Lower leg skin (tissue), 3 donors: ENCODE results near the gene P2RY1.

Experiments
- POLR2A ChIP-seq, 2 donors: fragments of 450-650 bp; IDR thresholded peaks; one replicate each; pipeline ENCODE4 v1.6.1; 2016 to 2017; ENCODE audit warnings: antibody characterized with exemption in 2 of 2, mild to moderate bottlenecking in 1 of 2, moderate library complexity in 1 of 2
- TF ChIP-seq, protein P1 (sequence below), 3 donors: fragments of 450-650 bp; IDR thresholded peaks; one replicate each; pipeline ENCODE4 v1.5.1; 2016; ENCODE audit warnings: antibody characterized with exemption in 3 of 3, mild to moderate bottlenecking in 3 of 3, moderate library complexity in 2 of 3

DNA sequence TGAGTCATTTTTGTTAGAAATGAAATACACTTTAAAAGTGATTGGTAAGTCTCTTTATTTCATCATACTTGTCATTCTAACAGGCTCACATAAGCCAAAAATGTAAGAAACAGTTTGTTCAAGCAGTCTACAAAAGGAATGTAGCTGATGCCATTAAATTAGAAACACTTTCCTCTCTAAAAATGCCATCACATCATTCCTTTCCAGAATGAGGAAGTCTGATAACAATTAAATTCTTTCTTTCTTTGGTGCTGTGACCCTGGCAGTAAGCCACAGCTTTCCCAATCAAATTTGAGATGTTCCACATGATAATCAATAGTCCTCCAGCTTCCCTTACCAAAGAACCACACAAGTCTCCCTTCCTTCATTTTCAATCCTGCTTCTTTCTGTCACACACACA is 9.4 kb upstream of the P2RY1 start:
- TF ChIP-seq, protein P1, sequence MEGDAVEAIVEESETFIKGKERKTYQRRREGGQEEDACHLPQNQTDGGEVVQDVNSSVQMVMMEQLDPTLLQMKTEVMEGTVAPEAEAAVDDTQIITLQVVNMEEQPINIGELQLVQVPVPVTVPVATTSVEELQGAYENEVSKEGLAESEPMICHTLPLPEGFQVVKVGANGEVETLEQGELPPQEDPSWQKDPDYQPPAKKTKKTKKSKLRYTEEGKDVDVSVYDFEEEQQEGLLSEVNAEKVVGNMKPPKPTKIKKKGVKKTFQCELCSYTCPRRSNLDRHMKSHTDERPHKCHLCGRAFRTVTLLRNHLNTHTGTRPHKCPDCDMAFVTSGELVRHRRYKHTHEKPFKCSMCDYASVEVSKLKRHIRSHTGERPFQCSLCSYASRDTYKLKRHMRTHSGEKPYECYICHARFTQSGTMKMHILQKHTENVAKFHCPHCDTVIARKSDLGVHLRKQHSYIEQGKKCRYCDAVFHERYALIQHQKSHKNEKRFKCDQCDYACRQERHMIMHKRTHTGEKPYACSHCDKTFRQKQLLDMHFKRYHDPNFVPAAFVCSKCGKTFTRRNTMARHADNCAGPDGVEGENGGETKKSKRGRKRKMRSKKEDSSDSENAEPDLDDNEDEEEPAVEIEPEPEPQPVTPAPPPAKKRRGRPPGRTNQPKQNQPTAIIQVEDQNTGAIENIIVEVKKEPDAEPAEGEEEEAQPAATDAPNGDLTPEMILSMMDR (IDR thresholded peaks at IDR 0.05), result no peak
- no peak for TF ChIP-seq POLR2A (IDR thresholded peaks at IDR 0.05)
